Brain microvascular endothelial cell (primary cell): Measurements from ENCODE around the gene MKNK1.

ENCODE experiments used
- DNase-seq: peaks from one replicate; pipeline ENCODE4 v3.0.0-alpha.2; 2020
- H3K27ac ChIP-seq: fragments of 250-450 bp; sonication (Bioruptor Pico); 2 replicates; pipeline ENCODE4 v1.5.1; 2020; ENCODE audit warnings: mild to moderate bottlenecking, moderate library complexity
- H3K27me3 ChIP-seq: fragments of 250-450 bp; sonication (Bioruptor Pico); replicated peaks from 2 replicates; pipeline ENCODE4 v1.5.1; 2020; ENCODE audit warnings: mild to moderate bottlenecking
- H3K36me3 ChIP-seq: fragments of 250-450 bp; sonication (Bioruptor Pico); replicated peaks from 2 replicates; pipeline ENCODE4 v1.5.1; 2020; ENCODE audit warnings: mild to moderate bottlenecking
- H3K4me3 ChIP-seq: 2 replicates; pipeline ENCODE4 v1.5.1; 2011; ENCODE audit warnings: low read depth, mild to moderate bottlenecking, control low read depth, low read length, moderate library complexity
- CTCF ChIP-seq: IDR thresholded peaks from 2 replicates; pipeline ENCODE4 v1.5.1; 2011; ENCODE audit warnings: low read depth, mild to moderate bottlenecking, moderate library complexity, low read length, control low read depth, inconsistent platforms; ENCODE audit errors: missing control alignments
- in situ Hi-C: cut with HindIII; loops from 2 replicates; pipeline ENCODE4 v1.10.0; 2017; ENCODE audit warnings: low sequenced_read_pairs, low pct_ligation_motif_present

MKNK1 gene

GRCh38 chr1:46558966-46559365 is 45.1 kb downstream of the MKNK1 start:
- TF ChIP-seq CTCF: no peak
- in situ Hi-C loops: no loop called here
- DNase-seq: no peak
- H3K4me3 ChIP-seq: no peak overlapping the region
- H3K27ac ChIP-seq: no peak overlapping the region
- H3K36me3 ChIP-seq: no peaks in the 10 kb centered on the region
- no peaks in the 10 kb centered on the region for H3K27me3 ChIP-seq

- H3K27ac ChIP-seq: no peak overlapping the region
- H3K4me3 ChIP-seq: no peak overlapping the region
- H3K36me3 ChIP-seq: no peaks in the 10 kb centered on the region
Observed at GRCh38 chr1:46558141-46558963, 45.7 kb downstream of the MKNK1 start.

GRCh38 chr1:46557403-46557802 is 46.7 kb downstream of the MKNK1 start:
- no peak for DNase-seq
- Histone ChIP-seq H3K27me3 (no peaks in the 10 kb centered on the region), H3K27ac (no peak overlapping the region), H3K36me3 (no peaks in the 10 kb centered on the region), H3K4me3 (no peak overlapping the region)
- no peak for TF ChIP-seq CTCF
- in situ Hi-C loops: no loop called here

More at GRCh38 chr1:46558141-46558963, 45.7 kb downstream of the MKNK1 start:
- in situ Hi-C loops: no loop called here
- H3K27me3 ChIP-seq: no peaks in the 10 kb centered on the region
- no peak for DNase-seq
- TF ChIP-seq CTCF: no peak

- no peaks in the 10 kb centered on the region for H3K36me3 ChIP-seq
- in situ Hi-C loops: no loop called here
- H3K4me3 ChIP-seq: no peak overlapping the region
- peak; percentile 25 for TF ChIP-seq CTCF
- DNase-seq: peak; percentile 52
- no peaks in the 10 kb centered on the region for H3K27me3 ChIP-seq
- no peak overlapping the region for H3K27ac ChIP-seq
Observed at GRCh38 chr1:46556822-46557221, 47.2 kb downstream of the MKNK1 start.

- no peak for DNase-seq
- Histone ChIP-seq H3K4me3 (no peak overlapping the region), H3K27ac (no peak overlapping the region), H3K27me3 (no peaks in the 10 kb centered on the region), H3K36me3 (no peaks in the 10 kb centered on the region)
- in situ Hi-C loops: no loop called here
- TF ChIP-seq CTCF: no peak
Observed at GRCh38 chr1:46555826-46556619, 48.0 kb downstream of the MKNK1 start.
